SU-DHL-6 (cell line): ENCODE measurements around the gene RPS17.

ENCODE experiments used
- EZH2phosphoT487 ChIP-seq: fragments of 200-600 bp; sonication (generic), shearing (Covaris generic); conservative IDR thresholded peaks from 2 replicates; pipeline ENCODE4 v1.6.1; 2018; ENCODE audit warnings: mild to moderate bottlenecking, antibody characterized with exemption, low read length, moderate library complexity, mixed read lengths
- TF ChIP-seq, protein P1 (sequence below): fragments of 200-600 bp; sonication (generic); IDR thresholded peaks from one replicate; pipeline ENCODE4 v1.5.1; 2017; ENCODE audit warnings: antibody characterized with exemption, mild to moderate bottlenecking, low read length, moderate library complexity; ENCODE audit not compliant: insufficient read depth, poor library complexity, severe bottlenecking

DNA sequence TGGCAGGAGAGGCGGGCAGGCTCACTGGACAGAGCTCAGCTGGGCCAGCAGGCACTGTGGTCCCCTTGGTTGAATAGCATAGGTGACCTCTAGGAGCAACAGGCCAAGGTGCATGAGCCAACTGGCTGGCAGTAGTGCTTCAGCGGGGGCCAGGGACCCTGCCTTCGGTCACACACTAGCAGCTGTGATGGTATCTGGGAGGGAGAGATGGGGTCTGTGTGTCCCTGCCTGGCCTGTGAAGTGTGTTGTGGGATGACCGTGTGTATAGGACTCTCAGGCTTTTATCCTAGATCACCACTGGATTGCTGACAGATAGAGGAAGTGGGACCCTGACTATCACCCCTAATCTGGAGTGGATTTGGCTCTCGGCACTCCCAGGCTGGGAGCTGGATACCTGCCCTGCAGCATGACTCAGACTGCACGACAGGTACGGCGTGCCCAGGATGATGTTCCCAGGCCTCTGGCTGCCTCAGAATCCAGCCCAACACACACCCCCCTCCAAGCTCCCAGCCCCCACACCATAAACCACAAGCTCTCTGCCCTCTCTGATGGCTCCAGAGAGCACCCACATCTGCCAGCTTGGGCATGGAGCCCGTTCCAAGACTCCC, 7.8 kb downstream of the RPS17 start:
- TF ChIP-seq, protein P1, sequence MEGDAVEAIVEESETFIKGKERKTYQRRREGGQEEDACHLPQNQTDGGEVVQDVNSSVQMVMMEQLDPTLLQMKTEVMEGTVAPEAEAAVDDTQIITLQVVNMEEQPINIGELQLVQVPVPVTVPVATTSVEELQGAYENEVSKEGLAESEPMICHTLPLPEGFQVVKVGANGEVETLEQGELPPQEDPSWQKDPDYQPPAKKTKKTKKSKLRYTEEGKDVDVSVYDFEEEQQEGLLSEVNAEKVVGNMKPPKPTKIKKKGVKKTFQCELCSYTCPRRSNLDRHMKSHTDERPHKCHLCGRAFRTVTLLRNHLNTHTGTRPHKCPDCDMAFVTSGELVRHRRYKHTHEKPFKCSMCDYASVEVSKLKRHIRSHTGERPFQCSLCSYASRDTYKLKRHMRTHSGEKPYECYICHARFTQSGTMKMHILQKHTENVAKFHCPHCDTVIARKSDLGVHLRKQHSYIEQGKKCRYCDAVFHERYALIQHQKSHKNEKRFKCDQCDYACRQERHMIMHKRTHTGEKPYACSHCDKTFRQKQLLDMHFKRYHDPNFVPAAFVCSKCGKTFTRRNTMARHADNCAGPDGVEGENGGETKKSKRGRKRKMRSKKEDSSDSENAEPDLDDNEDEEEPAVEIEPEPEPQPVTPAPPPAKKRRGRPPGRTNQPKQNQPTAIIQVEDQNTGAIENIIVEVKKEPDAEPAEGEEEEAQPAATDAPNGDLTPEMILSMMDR, result no peak
- TF ChIP-seq EZH2phosphoT487, result no peak
